Brain microvascular endothelial cell (primary cell): Measurements from ENCODE around the gene LRRC45.
A peak's percentile ranks its signal among the peaks of the same experiment; 100 is the strongest.

Experiments used
- DNase-seq: peaks from one replicate; pipeline ENCODE4 v3.0.0-alpha.2; 2020
- H3K27ac ChIP-seq: fragments of 250-450 bp; sonication (Bioruptor Pico); 2 replicates; pipeline ENCODE4 v1.5.1; 2020; ENCODE audit warnings: mild to moderate bottlenecking, moderate library complexity
- H3K27me3 ChIP-seq: fragments of 250-450 bp; sonication (Bioruptor Pico); replicated peaks from 2 replicates; pipeline ENCODE4 v1.5.1; 2020; ENCODE audit warnings: mild to moderate bottlenecking
- H3K36me3 ChIP-seq: fragments of 250-450 bp; sonication (Bioruptor Pico); replicated peaks from 2 replicates; pipeline ENCODE4 v1.5.1; 2020; ENCODE audit warnings: mild to moderate bottlenecking
- H3K4me3 ChIP-seq: 2 replicates; pipeline ENCODE4 v1.5.1; 2011; ENCODE audit warnings: low read depth, mild to moderate bottlenecking, control low read depth, low read length, moderate library complexity
- in situ Hi-C: cut with HindIII; loops from 2 replicates; pipeline ENCODE4 v1.10.0; 2017; ENCODE audit warnings: low sequenced_read_pairs, low pct_ligation_motif_present
- TF ChIP-seq, protein P1 (sequence below): IDR thresholded peaks from 2 replicates; pipeline ENCODE4 v1.5.1; 2011; ENCODE audit warnings: low read depth, mild to moderate bottlenecking, moderate library complexity, low read length, control low read depth, inconsistent platforms; ENCODE audit errors: missing control alignments

LRRC45 gene

GRCh38 chr17:82073446-82073845, 50.3 kb downstream of the LRRC45 start:
- Histone ChIP-seq H3K27me3 (no peaks in the 10 kb centered on the region), H3K36me3 (peaks cover 18% of the 10 kb centered on the region), H3K4me3 (no peak overlapping the region), H3K27ac (no peak overlapping the region)
- DNase-seq: no peak
- TF ChIP-seq, protein P1, sequence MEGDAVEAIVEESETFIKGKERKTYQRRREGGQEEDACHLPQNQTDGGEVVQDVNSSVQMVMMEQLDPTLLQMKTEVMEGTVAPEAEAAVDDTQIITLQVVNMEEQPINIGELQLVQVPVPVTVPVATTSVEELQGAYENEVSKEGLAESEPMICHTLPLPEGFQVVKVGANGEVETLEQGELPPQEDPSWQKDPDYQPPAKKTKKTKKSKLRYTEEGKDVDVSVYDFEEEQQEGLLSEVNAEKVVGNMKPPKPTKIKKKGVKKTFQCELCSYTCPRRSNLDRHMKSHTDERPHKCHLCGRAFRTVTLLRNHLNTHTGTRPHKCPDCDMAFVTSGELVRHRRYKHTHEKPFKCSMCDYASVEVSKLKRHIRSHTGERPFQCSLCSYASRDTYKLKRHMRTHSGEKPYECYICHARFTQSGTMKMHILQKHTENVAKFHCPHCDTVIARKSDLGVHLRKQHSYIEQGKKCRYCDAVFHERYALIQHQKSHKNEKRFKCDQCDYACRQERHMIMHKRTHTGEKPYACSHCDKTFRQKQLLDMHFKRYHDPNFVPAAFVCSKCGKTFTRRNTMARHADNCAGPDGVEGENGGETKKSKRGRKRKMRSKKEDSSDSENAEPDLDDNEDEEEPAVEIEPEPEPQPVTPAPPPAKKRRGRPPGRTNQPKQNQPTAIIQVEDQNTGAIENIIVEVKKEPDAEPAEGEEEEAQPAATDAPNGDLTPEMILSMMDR: no peak
- in situ Hi-C loops: no loop called here

DNA sequence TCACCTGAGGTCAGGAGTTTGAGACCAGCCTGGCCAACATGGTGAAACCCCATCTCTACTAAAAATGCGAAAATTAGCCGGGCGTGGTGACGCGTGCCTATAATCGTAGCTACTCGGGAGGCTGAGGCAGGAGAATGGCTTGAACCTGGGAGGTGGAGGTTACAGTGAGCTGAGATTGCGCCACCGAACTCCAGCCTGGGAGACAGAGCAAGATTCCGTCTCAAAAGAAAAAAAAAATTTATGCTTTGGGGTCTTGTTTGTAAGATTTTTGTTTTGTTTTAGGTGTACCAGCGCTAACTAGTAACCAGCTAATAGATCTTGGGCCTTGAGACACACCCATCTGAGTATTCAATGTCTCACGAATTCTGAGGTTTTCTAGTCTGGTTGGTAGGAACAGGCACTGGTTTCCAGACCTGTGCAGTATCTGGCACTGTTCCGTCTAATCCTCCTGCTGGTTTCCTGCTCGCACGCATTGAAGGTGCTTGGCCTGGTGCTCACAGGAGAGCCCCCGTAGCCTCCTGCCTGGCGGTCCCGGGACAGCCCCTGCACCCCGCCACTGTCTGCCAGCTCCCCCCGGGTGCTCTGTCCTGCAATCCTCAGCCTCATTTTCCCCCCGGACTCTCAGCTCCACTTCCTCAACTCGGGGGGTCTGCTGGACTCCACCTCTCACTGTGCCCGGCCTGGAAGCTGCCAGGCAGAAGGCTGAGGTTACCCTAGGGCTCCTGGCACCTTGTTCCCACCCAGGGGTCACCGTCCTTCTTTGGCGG, 53.1 kb downstream of the LRRC45 start:
- TF ChIP-seq, protein P1: no peak
- in situ Hi-C loops: no loop called here
- no peak overlapping the region for H3K4me3 ChIP-seq
- H3K36me3 ChIP-seq: peaks cover 42% of the 10 kb centered on the region
- H3K27me3 ChIP-seq: no peaks in the 10 kb centered on the region
- DNase-seq: no peak
- no peak overlapping the region for H3K27ac ChIP-seq

DNA sequence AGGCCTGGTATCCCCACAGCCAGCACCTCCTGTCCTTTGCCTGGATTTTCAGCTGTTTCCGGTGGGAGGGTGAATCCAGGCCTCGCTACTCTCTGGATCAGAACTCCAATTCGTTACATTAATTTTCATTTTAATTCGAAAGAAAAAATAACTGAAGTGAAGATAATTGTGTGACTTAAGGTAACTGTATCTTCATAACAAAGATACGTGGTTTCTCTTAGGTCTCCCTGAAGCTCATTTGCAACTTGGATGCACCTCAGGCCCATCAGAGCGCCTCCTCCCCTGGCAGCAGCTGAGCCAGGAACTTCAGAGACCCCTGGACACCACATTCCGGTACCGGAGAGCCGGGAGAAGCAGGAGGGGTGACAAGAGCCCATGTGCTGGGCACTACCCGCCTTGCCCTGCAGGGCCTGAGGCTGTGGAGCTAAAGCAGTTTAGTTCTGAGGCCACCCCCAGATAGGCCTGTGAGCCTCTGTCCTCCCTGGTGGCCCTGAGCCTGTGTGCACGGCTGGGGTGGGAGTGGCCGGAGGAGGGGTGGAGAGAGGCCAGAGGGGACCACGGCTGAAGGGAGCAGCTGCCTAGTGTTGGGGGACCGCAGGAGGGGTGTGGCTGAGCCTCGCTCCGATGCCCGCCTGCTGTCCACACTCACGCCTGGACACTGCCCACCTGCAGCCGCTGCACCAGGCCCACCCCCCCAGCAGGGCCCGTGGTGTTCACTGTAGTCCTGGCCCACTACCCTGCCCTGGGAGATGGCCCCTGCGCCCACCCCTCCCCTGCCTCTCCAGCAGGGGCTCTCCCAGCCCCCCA, 53.9 kb downstream of the LRRC45 start:
- TF ChIP-seq, protein P1: no peak
- DNase-seq: no peak
- Histone ChIP-seq H3K27ac (no peak overlapping the region), H3K4me3 (no peak overlapping the region), H3K36me3 (peaks cover 47% of the 10 kb centered on the region), H3K27me3 (no peaks in the 10 kb centered on the region)
- in situ Hi-C loops: no loop called here

DNA sequence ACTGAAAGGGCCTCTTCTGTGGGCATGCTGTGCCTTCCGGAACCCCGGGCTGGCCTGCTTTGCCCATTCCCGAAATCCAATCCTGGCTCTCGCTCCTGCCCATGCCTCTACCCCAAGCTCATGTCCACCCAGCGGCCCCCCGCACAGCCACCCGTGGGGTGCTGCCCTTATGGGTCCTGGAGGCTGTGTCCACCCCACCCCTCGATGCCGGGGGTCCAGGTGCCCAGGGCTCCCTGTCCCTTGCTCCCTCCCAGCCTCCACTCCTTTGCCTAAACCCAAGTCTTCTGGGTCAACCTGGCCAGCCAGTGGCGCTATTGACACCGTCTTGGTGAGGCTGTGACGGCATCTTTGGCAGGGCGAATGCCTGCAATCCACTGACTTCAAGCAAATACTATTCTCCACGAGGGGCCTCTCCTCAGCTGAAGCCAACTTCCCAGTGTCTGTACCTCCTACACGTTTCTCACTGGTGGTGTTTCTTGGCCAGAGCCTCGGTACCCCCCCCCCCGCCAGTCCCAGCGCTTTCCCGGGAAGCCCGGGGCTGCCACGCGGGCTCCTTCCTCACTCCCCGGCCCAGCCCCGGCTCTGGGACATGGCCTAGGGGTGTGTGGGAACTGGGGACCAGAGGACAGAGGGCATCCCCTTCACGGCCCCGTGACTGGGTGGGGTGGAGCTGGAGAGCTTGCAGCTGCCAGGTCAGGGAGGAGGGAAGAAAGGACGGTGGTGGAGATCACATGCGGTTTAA, 54.7 kb downstream of the LRRC45 start:
- TF ChIP-seq, protein P1: peak; percentile 7
- Histone ChIP-seq H3K4me3 (no peak overlapping the region), H3K27me3 (no peaks in the 10 kb centered on the region), H3K36me3 (peaks cover 55% of the 10 kb centered on the region), H3K27ac (no peak overlapping the region)
- in situ Hi-C loops: no loop called here
- no peak for DNase-seq

GRCh38 chr17:82078433-82078832, 55.3 kb downstream of the LRRC45 start:
- H3K36me3 ChIP-seq: peaks cover 62% of the 10 kb centered on the region
- TF ChIP-seq, protein P1: no peak

More at GRCh38 chr17:82078433-82078832, 55.3 kb downstream of the LRRC45 start:
- DNase-seq: no peak
- H3K27ac ChIP-seq: no peak overlapping the region
- H3K4me3 ChIP-seq: no peak overlapping the region
- no peaks in the 10 kb centered on the region for H3K27me3 ChIP-seq
- in situ Hi-C loops: no loop called here
